Lung (tissue), 12 donors: ENCODE measurements around the gene BCL2L11. TPM values are rescaled to one million over a fixed set of nuclear protein-coding genes. Genes with fewer than 3 reads are reported as not detected.

Source experiments
- ATAC-seq: fragments of 200-7000 bp; cut with Tn5 transposase; one replicate; pipeline ENCODE4 v1.9.1; 2020; ENCODE audit warnings: moderate number of reproducible peaks; ENCODE audit not compliant: insufficient read depth, low FRiP score
- DNase-seq, 3 donors: peaks; one replicate each; pipeline ENCODE4 v3.0.0-alpha.2; 2013 to 2017
- H3K27ac ChIP-seq, 2 donors: one replicate each; pipeline ENCODE4 v1.5.1; 2013; ENCODE audit warnings: mild to moderate bottlenecking in 2 of 2, moderate library complexity in 2 of 2, control low read depth in 1 of 2, inconsistent platforms in 1 of 2, low read depth in 1 of 2, low read length in 1 of 2
- H3K27me3 ChIP-seq, 3 donors: one replicate each; pipeline ENCODE4 v1.5.1; 2013; ENCODE audit warnings: low read length in 2 of 3; ENCODE audit not compliant: control insufficient read depth in 3 of 3, insufficient read depth in 3 of 3
- H3K36me3 ChIP-seq, 4 donors: one replicate each; pipeline ENCODE4 v1.5.1; 2013; ENCODE audit warnings: low read length in 4 of 4, mild to moderate bottlenecking in 1 of 4, moderate library complexity in 1 of 4; ENCODE audit not compliant: control insufficient read depth in 4 of 4, insufficient read depth in 4 of 4
- H3K4me1 ChIP-seq, 5 donors: one replicate each; pipeline ENCODE4 v1.5.1; 2013; ENCODE audit warnings: low read length in 5 of 5, mild to moderate bottlenecking in 2 of 5, moderate library complexity in 1 of 5; ENCODE audit not compliant: control insufficient read depth in 5 of 5, insufficient read depth in 5 of 5
- H3K4me3 ChIP-seq: one replicate; pipeline ENCODE4 v1.5.1; 2013; ENCODE audit warnings: mild to moderate bottlenecking, control low read depth, moderate library complexity
- H3K9ac ChIP-seq, 2 donors: one replicate each; pipeline ENCODE4 v1.5.1; 2013; ENCODE audit warnings: low read length in 2 of 2, control low read depth in 1 of 2; ENCODE audit not compliant: insufficient read depth in 1 of 2
- H3K9me3 ChIP-seq, 4 donors: one replicate each; pipeline ENCODE4 v1.5.1; 2013; ENCODE audit warnings: low read length in 3 of 4, mild to moderate bottlenecking in 1 of 4, moderate library complexity in 1 of 4; ENCODE audit not compliant: control insufficient read depth in 4 of 4, insufficient read depth in 3 of 4
- WGBS, 2 donors: extraction: QIAGEN DNeasy Blood & Tissue Kit; methylation state at CpG; one replicate each; pipeline ENCODE4 v1.1.7; 2013; 5-methylcytosine and 5-hydroxymethylcytosine counted together
- polyA plus RNA-seq, 2 donors: library from polyadenylated mRNA; stranded (reverse); fragments of 200-250 nt; gene quantifications; one replicate each; pipeline ENCODE4 v1.2.1, GENCODE V29; 2013
- total RNA-seq, 2 donors: library from RNA; depleted of rRNA in 1 of 2; stranded (reverse); fragments of >200 nt in 1 of 2; gene quantifications; one replicate each; pipeline ENCODE4 v1.2.1, GENCODE V29; 2014 to 2021
- TF ChIP-seq, protein P1 (sequence below): IDR thresholded peaks from 2 replicates; pipeline ENCODE4 v1.5.1; 2012; ENCODE audit warnings: mild to moderate bottlenecking; ENCODE audit errors: control extremely low read depth, extremely low read depth
- donor health status: control.
- donor health status: control.
- donor health status: Bipolar disorder and iron deficiency.
- donor health status: healthy.
- donor health status: DM: yes; HTN: yes; CAD: no.

BCL2L11 gene
- total and polyA plus RNA-seq, 4 donors = 3.8 to 24.2 (median 12.6) TPM

DNA sequence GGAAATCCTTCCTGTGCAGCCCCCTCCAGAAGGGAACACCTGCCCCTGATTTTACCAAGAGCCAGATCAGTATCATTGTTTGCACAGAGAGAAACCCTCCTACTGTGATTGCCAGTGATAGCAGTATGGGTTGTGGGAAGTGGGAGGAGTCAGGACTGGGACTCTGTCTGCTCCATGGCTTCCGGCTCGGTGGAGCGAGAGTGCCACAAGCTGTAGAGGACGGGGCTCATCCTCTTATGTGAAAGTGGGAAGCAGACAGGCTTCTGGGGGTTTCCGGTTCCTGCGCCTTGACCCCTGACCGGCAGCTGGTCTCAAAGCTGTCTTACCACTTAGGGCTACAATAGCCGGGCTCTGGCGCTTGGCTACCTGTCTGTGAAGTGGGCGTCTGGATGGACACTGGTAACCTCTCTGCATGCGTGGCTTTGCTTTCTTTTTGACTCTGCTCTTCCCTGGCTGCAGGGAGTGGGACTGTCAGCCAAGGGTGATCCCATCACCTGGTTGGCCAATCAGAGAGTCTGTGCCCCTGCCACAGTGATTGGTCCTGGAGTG lies 79.7 kb downstream of the BCL2L11 start:
- ATAC-seq (no peak), DNase-seq (no peak)
- Histone ChIP-seq H3K36me3 (no peaks in the 10 kb centered on the region), H3K27ac (no peak overlapping the region), H3K4me3 (no peak overlapping the region), H3K9me3 (no peaks in the 10 kb centered on the region), H3K27me3 (no peaks in the 10 kb centered on the region), H3K9ac (no peak overlapping the region), H3K4me1 (peaks cover 0 to 4% (median 0%) of the 10 kb centered on the region in 5 donors)
- TF ChIP-seq, protein P1, sequence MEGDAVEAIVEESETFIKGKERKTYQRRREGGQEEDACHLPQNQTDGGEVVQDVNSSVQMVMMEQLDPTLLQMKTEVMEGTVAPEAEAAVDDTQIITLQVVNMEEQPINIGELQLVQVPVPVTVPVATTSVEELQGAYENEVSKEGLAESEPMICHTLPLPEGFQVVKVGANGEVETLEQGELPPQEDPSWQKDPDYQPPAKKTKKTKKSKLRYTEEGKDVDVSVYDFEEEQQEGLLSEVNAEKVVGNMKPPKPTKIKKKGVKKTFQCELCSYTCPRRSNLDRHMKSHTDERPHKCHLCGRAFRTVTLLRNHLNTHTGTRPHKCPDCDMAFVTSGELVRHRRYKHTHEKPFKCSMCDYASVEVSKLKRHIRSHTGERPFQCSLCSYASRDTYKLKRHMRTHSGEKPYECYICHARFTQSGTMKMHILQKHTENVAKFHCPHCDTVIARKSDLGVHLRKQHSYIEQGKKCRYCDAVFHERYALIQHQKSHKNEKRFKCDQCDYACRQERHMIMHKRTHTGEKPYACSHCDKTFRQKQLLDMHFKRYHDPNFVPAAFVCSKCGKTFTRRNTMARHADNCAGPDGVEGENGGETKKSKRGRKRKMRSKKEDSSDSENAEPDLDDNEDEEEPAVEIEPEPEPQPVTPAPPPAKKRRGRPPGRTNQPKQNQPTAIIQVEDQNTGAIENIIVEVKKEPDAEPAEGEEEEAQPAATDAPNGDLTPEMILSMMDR = no peak
- WGBS, 2 donors = 83 to 88% methylated on average over 11 of the region's 11 CpGs

DNA sequence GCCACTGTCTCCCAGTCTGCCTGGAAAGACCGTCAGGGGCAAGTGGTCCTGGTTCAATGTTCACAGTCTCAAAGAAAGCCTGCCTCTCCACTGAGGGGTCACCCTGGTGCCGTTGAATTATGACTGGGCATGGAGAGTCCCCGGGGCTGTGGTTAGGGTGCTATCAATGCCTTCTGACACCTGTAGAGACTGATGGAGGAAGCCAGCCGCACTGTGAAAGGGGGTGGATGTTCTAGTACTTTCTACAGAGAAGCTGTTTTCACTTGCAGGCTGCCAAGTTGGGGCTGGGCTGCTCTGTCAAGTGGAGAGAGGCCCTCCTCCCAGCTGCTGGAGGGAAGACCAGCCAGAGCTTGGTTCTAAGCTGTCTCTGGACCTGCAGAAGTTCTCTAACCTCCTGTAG lies 80.5 kb downstream of the BCL2L11 start:
- 86 to 87% methylated on average over 4 of the region's 4 CpGs for WGBS, 2 donors
- DNase-seq (no peak), ATAC-seq (no peak)
- Histone ChIP-seq H3K9me3 (no peaks in the 10 kb centered on the region), H3K4me3 (no peak overlapping the region), H3K27ac (no peak overlapping the region), H3K36me3 (no peaks in the 10 kb centered on the region), H3K27me3 (no peaks in the 10 kb centered on the region), H3K4me1 (peaks cover 0 to 4% (median 0%) of the 10 kb centered on the region in 5 donors), H3K9ac (no peak overlapping the region)
- TF ChIP-seq, protein P1 = no peak

DNA sequence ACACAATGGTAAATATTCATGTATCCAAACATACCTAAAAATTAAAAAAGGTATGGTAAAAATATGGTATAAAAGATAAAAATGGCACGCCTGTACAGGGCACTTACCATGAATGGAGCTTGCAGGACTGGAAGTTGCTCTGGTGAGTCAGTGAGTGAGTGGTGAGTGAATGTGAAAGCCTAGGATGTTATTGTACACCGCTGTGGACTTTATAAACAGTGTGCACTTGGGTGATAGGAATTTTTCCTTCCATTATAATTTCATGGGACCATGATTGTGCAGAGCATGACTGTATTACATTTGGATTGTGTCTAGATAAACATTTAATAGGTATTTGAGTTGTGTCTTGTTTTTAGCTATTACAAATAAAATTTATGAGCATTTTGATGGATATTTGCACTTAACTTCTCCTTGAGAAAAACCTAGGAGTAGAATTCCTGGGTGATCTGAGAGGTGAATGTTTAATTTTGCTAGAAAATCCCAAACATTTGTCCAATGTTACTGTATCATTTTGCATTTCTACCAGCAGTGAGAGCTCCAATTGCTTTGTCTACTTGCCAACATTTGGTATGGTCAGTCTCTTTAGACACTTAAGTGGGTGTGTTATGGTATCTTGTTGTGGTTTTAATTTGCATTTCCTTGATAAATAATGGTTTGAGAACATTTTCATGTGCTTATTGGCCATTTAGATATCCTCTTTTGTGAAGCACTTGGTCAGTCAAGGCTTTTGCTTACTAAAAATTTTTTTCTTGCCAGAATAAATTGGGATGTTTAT lies 81.7 kb downstream of the BCL2L11 start:
- DNase-seq (peak in 2 of 3 donors; percentile 38 to 53), ATAC-seq (no peak)
- Histone ChIP-seq H3K36me3 (no peaks in the 10 kb centered on the region), H3K9me3 (no peaks in the 10 kb centered on the region), H3K9ac (no peak overlapping the region), H3K4me1 (peaks cover 0 to 4% (median 0%) of the 10 kb centered on the region in 5 donors), H3K27ac (no peak overlapping the region), H3K27me3 (no peaks in the 10 kb centered on the region), H3K4me3 (no peak overlapping the region)
- WGBS, 2 donors = 90 to 93% methylated on average over 2 of the region's 2 CpGs
- TF ChIP-seq, protein P1 = no peak
